GM10266 (cell line): ENCODE measurements around the gene EFHC1.
"Not testable (repeated sequence)": the region's sequence is repeated elsewhere in the genome, so short reads cannot be mapped to it uniquely, and the experiment has no call there.

Experiments
- DNase-seq: peaks from one replicate; pipeline ENCODE4 v3.0.0; 2012; ENCODE audit errors: extremely low spot score
- CTCF ChIP-seq: IDR thresholded peaks from 2 replicates; pipeline ENCODE4 v1.5.1; 2012; ENCODE audit warnings: mild to moderate bottlenecking, low read depth; ENCODE audit not compliant: control insufficient read depth, insufficient read depth; ENCODE audit errors: missing control alignments

The EFHC1 gene

GRCh38 chr6:52438926-52439325 is 18.8 kb downstream of the EFHC1 start:
- no peak for DNase-seq
- TF ChIP-seq CTCF, result no peak

GRCh38 chr6:52454556-52454955 is 34.4 kb downstream of the EFHC1 start:
- no peak for DNase-seq
- TF ChIP-seq CTCF, result no peak

GRCh38 chr6:52457096-52457495 is 37.0 kb downstream of the EFHC1 start:
- no peak for DNase-seq
- no peak for TF ChIP-seq CTCF

GRCh38 chr6:52461194-52461593 is 41.1 kb downstream of the EFHC1 start:
- not testable (repeated sequence) for DNase-seq

- TF ChIP-seq CTCF, result no peak
Measured at GRCh38 chr6:52474173-52474572, 54.0 kb downstream of the EFHC1 start.

GRCh38 chr6:52475307-52475706 is 55.2 kb downstream of the EFHC1 start:
- no peak for TF ChIP-seq CTCF

More at GRCh38 chr6:52474173-52474572, 54.0 kb downstream of the EFHC1 start:
- no peak for DNase-seq

GRCh38 chr6:52482903-52483670 is 62.9 kb downstream of the EFHC1 start:
- TF ChIP-seq CTCF, result no peak
- no peak for DNase-seq

More at GRCh38 chr6:52475307-52475706, 55.2 kb downstream of the EFHC1 start:
- no peak for DNase-seq

GRCh38 chr6:52483671-52484003 is 63.5 kb downstream of the EFHC1 start:
- TF ChIP-seq CTCF, result no peak
- no peak for DNase-seq
